K562 (cell line): ENCODE data around the gene CHCT1. TPM values are rescaled to one million over a fixed set of nuclear protein-coding genes. Genes with fewer than 3 reads are reported as not detected.

ENCODE experiments used
- ATAC-seq: fragments of 200-7000 bp; cut with Tn5 transposase; 3 replicates; pipeline ENCODE4 v1.9.1; 2020; ENCODE audit warnings: moderate library complexity
- BruUV-seq: library from RNA; stranded (reverse); fragments of 400-500 nt; replicated peaks from 2 replicates; lab custom pipeline; 2021; lab: Mats Ljungman, UMichigan
- CTCF ChIA-PET: fragments of 300-600 bp; formaldehyde crosslinking; extraction: SDS; loops from one replicate; lab custom pipeline; 2021; ENCODE audit warnings: low intra/inter-chr PET ratio; lab: Yijun Ruan, JAX
- POLR2A ChIA-PET: fragments of 300-600, 350-650 bp; sonication (Branson Sonifier 250); formaldehyde crosslinking; extraction: SDS; loops from one replicate; lab custom pipeline; 2021; ENCODE audit warnings: antibody characterized with exemption, inconsistent platforms; lab: Yijun Ruan, JAX
- DNase-seq, 4 experiments: peaks; one replicate each; pipeline versions ENCODE4 v3.0.0 to v3.0.0-alpha.2; 2011 to 2018; ENCODE audit warnings: low spot score in 3 of 4, mixed read lengths in 3 of 4; ENCODE audit errors: extremely low read depth in 1 of 4
- FAIRE-seq: peaks from 2 replicates; lab custom pipeline; 2011; peaks lifted over from hg19 to GRCh38; lab: Jason Lieb, UNC
- H2AFZ ChIP-seq: 2 replicates; pipeline ENCODE4 v1.6.0; 2011; ENCODE audit warnings: low read depth, low read length, control low read depth, inconsistent platforms
- H3K27ac ChIP-seq: fragments of 200-600 bp; 3 replicates; pipeline ENCODE4 v1.8.0; 2011; ENCODE audit warnings: low read depth, mild to moderate bottlenecking, control low read depth, inconsistent platforms, low read length, moderate library complexity, mixed read lengths; ENCODE audit errors: extremely low read depth
- H3K27me3 ChIP-seq, 2 experiments: fragments of 300-600 bp in 1 of 2; 2 replicates in 1 of 2; 3 replicates in 1 of 2; pipeline versions ENCODE4 v1.6.0 to v1.8.0; 2011; ENCODE audit warnings: inconsistent platforms in 2 of 2, low read length in 2 of 2, mild to moderate bottlenecking in 1 of 2, mixed read lengths in 1 of 2, moderate library complexity in 1 of 2; ENCODE audit not compliant: control insufficient read depth in 2 of 2, insufficient read depth in 2 of 2
- H3K36me3 ChIP-seq: fragments of 300-600 bp; 3 replicates; pipeline ENCODE4 v1.8.0; 2011; ENCODE audit warnings: mild to moderate bottlenecking, low read length, inconsistent platforms; ENCODE audit not compliant: control insufficient read depth, insufficient read depth
- H3K4me1 ChIP-seq, 2 experiments: fragments of 200-600 bp in 1 of 2; replicated peaks in 1 of 2; 2 replicates in 1 of 2; 3 replicates in 1 of 2; pipeline versions ENCODE4 v1.5.1 to v1.8.0; 2011; ENCODE audit warnings: inconsistent platforms in 2 of 2, low read length in 2 of 2, mild to moderate bottlenecking in 1 of 2, mixed read lengths in 1 of 2, moderate library complexity in 1 of 2; ENCODE audit not compliant: control insufficient read depth in 2 of 2, insufficient read depth in 2 of 2
- H3K4me2 ChIP-seq: 2 replicates; pipeline ENCODE4 v1.6.1; 2011; ENCODE audit warnings: low read length, control low read depth, inconsistent platforms, mixed read lengths; ENCODE audit not compliant: insufficient read depth
- H3K4me3 ChIP-seq: fragments of 200-600 bp; sonication (generic), shearing (Covaris generic); 2 replicates; pipeline ENCODE4 v1.5.1; 2016; ENCODE audit warnings: control low read depth, inconsistent platforms
- H3K79me2 ChIP-seq: fragments of 200-600 bp; 3 replicates; pipeline ENCODE4 v1.8.0; 2011; ENCODE audit warnings: low read length, inconsistent platforms; ENCODE audit not compliant: control insufficient read depth, insufficient read depth
- H3K9ac ChIP-seq, 2 experiments: 2 replicates each; pipeline versions ENCODE4 v1.6.0 to v1.6.1; 2011; ENCODE audit warnings: low read depth in 2 of 2, low read length in 2 of 2, control low read depth in 1 of 2, inconsistent platforms in 1 of 2, mild to moderate bottlenecking in 1 of 2, mixed read lengths in 1 of 2; ENCODE audit not compliant: insufficient read depth in 1 of 2
- H3K9me1 ChIP-seq: one replicate; pipeline ENCODE4 v1.6.0; 2011; ENCODE audit warnings: inconsistent platforms, mild to moderate bottlenecking, low read length, moderate library complexity; ENCODE audit not compliant: control insufficient read depth, insufficient read depth
- H3K9me3 ChIP-seq: replicated peaks from 2 replicates; pipeline ENCODE4 v1.5.1; 2011; ENCODE audit warnings: low read depth, low read length, inconsistent platforms; ENCODE audit not compliant: control insufficient read depth, insufficient read depth
- H4K20me1 ChIP-seq: replicated peaks from 2 replicates; pipeline ENCODE4 v1.6.1; 2011; ENCODE audit warnings: low read length, inconsistent platforms, mixed read lengths; ENCODE audit not compliant: control insufficient read depth, insufficient read depth
- ATF7 ChIP-seq: fragments of 450-650 bp; IDR thresholded peaks from 2 replicates; pipeline ENCODE4 v1.7.1; 2014; ENCODE audit warnings: mild to moderate bottlenecking, moderate library complexity
- BACH1 ChIP-seq: fragments of 200-800 bp; sonication (Bioruptor generic); IDR thresholded peaks from 2 replicates; pipeline ENCODE4 v1.6.1; 2016; ENCODE audit warnings: missing genetic modification characterization, missing compliant biosample characterization
- EWSR1 ChIP-seq: fragments of 450-650 bp; IDR thresholded peaks from 2 replicates; pipeline ENCODE4 v1.6.1; 2018; ENCODE audit warnings: borderline replicate concordance, mild to moderate bottlenecking, low read depth, moderate library complexity; ENCODE audit not compliant: partially characterized antibody
- KDM1A ChIP-seq, 2 experiments: fragments of 450-650 bp; IDR thresholded peaks; 2 replicates each; pipeline ENCODE4 v1.6.1; 2016; ENCODE audit warnings: mild to moderate bottlenecking in 2 of 2
- RBM15 ChIP-seq: fragments of 200-400 bp; formaldehyde crosslinking; IDR thresholded peaks from 2 replicates; pipeline ENCODE4 v1.6.1; 2018; ENCODE audit warnings: mild to moderate bottlenecking, low read length, moderate library complexity; ENCODE audit not compliant: insufficient read depth
- RBM17 ChIP-seq: fragments of 200-400 bp; formaldehyde crosslinking; IDR thresholded peaks from 2 replicates; pipeline ENCODE4 v1.6.1; 2017; ENCODE audit warnings: low read depth, mild to moderate bottlenecking, low read length, borderline replicate concordance
- ZNF589 ChIP-seq: fragments of 200-800 bp; sonication (Bioruptor generic); IDR thresholded peaks from 2 replicates; pipeline ENCODE4 v1.6.1; 2016; ENCODE audit warnings: low read depth, missing genetic modification characterization, missing compliant biosample characterization
- WGBS: fragments of 100-300 bp; shearing (Covaris generic); methylation state at CpG from one replicate; pipeline ENCODE4 v1.1.6; 2016; ENCODE audit warnings: low coverage, mixed read lengths; ENCODE audit not compliant: insufficient coverage; ENCODE audit errors: missing lambda C conversion rate; 5-methylcytosine and 5-hydroxymethylcytosine counted together
- in situ Hi-C: fragments of 300-500 bp; cut with MboI; formaldehyde crosslinking; loops from 4 replicates; pipeline ENCODE4 v1.15.0; 2018; ENCODE audit warnings: inconsistent platforms, mixed read lengths
- intact Hi-C: fragments of 100-400 bp; cut with micrococcal nuclease; formaldehyde crosslinking; loops from 2 replicates; pipeline ENCODE4 v1.14.2; 2022
- polyA plus RNA-seq, 8 experiments: library from polyadenylated mRNA; depleted of rRNA in 4 of 8; stranded (reverse) in 5 of 8; unstranded in 3 of 8; fragments of >200 nt; fragmentation: Nextera tagmentation in 2 of 8; fragmentation: Illumina TruSeq in 1 of 8; extraction: Ambion mirVana in 2 of 8; extraction: Trizol in 1 of 8; gene quantifications; 2 replicates each; pipeline versions ENCODE4 v1.2.1 to v1.2.3, GENCODE V29; 2011 to 2014; ENCODE audit warnings: inconsistent platforms in 1 of 8, missing spikeins in 1 of 8
- total RNA-seq, 7 experiments: library from RNA; depleted of rRNA in 6 of 7; stranded (reverse); fragments of >200 nt in 6 of 7; fragmentation: Illumina TruSeq in 2 of 7; extraction: Trizol in 2 of 7; gene quantifications; 2 replicates each; pipeline versions ENCODE4 v1.2.1 to v1.2.3, GENCODE V29; 2011 to 2021; ENCODE audit warnings: low replicate concordance in 1 of 7
- TF ChIP-seq, protein P1 (sequence below), 3 experiments: fragments of 200-800 bp in 1 of 3; fragments of 250-450 bp in 1 of 3; fragments of 450-650 bp in 1 of 3; sonication (Bioruptor Pico) in 1 of 3; sonication (Bioruptor generic) in 1 of 3; formaldehyde crosslinking in 1 of 3; IDR thresholded peaks; 2 replicates each; pipeline versions ENCODE4 v1.6.1 to v1.8.0; 2016 to 2022; ENCODE audit warnings: mild to moderate bottlenecking in 2 of 3, missing genetic modification characterization in 2 of 3, missing compliant biosample characterization in 1 of 3, moderate library complexity in 1 of 3

CHCT1 gene
- total and polyA plus RNA-seq, 9 of the 15 experiments (the other 6 are each of a cell fraction or from before 2014, with no cell fraction given) = not detected

GRCh38 chr17:60406887-60407286 lies 15.4 kb upstream of the CHCT1 start:
- intact Hi-C loops = no loop called here
- no peak overlapping the region for H3K9ac ChIP-seq
- no peaks in the 10 kb centered on the region for H3K36me3 ChIP-seq
- no peak overlapping the region for H3K4me2 ChIP-seq
- no peaks in the 10 kb centered on the region for H3K27me3 ChIP-seq
- DNase-seq = no peak
- ATAC-seq = no peak
- H3K9me1 ChIP-seq = no peaks in the 10 kb centered on the region
- CTCF ChIA-PET = no interaction called here
- H3K4me1 ChIP-seq = no peaks in the 10 kb centered on the region; a peak in 1 of 5 replicates
- H2AFZ ChIP-seq = no peak overlapping the region
- no peaks in the 10 kb centered on the region for H4K20me1 ChIP-seq
- peak; percentile 28; the same call in 1 of the 2 replicates for TF ChIP-seq ATF7
- TF ChIP-seq KDM1A (IDR thresholded peaks at IDR 0.05) = peak; percentile 69 to 74
- no peak for TF ChIP-seq RBM17
- TF ChIP-seq RBM15 = no peak
- peak; percentile 35 for TF ChIP-seq EWSR1
- no peak for FAIRE-seq
- WGBS = 23% methylated on average over 3 of the region's 3 CpGs
- no peak overlapping the region for H3K27ac ChIP-seq
- POLR2A ChIA-PET = interaction anchor here (2.3 kb wide), 1 partner anchor 15 kb away, joined by 4 read pairs; the partner anchor contains the start of gene USP32
- in situ Hi-C loops = no loop called here
- no peaks in the 10 kb centered on the region; the same call in 1 of the 2 replicates for H3K9me3 ChIP-seq
- no TSS peak for BruUV-seq
- H3K4me3 ChIP-seq = no peak overlapping the region
- no peaks in the 10 kb centered on the region for H3K79me2 ChIP-seq

GRCh38 chr17:60410001-60410400 lies 12.3 kb upstream of the CHCT1 start:
- Histone ChIP-seq H4K20me1 (no peaks in the 10 kb centered on the region), H3K4me3 (no peak overlapping the region), H3K79me2 (no peaks in the 10 kb centered on the region), H3K4me1 (peaks cover 0 to 2% of the 10 kb centered on the region in 2 experiments; a peak in 2 of 5 replicates), H3K4me2 (no peak overlapping the region), H2AFZ (no peak overlapping the region), H3K9me3 (no peaks in the 10 kb centered on the region), H3K27ac (no peak overlapping the region), H3K27me3 (no peaks in the 10 kb centered on the region), H3K36me3 (no peaks in the 10 kb centered on the region), H3K9ac (no peak overlapping the region), H3K9me1 (no peaks in the 10 kb centered on the region)
- FAIRE-seq (no peak), ATAC-seq (no peak), DNase-seq (no peak)
- BruUV-seq = no TSS peak
- in situ Hi-C loops (no loop called here), intact Hi-C loops (no loop called here)
- TF ChIP-seq ZNF589 (no peak), BACH1 (tag) (peak; percentile 39; the same call in 1 of the 2 replicates)
- TF ChIP-seq, protein P1, sequence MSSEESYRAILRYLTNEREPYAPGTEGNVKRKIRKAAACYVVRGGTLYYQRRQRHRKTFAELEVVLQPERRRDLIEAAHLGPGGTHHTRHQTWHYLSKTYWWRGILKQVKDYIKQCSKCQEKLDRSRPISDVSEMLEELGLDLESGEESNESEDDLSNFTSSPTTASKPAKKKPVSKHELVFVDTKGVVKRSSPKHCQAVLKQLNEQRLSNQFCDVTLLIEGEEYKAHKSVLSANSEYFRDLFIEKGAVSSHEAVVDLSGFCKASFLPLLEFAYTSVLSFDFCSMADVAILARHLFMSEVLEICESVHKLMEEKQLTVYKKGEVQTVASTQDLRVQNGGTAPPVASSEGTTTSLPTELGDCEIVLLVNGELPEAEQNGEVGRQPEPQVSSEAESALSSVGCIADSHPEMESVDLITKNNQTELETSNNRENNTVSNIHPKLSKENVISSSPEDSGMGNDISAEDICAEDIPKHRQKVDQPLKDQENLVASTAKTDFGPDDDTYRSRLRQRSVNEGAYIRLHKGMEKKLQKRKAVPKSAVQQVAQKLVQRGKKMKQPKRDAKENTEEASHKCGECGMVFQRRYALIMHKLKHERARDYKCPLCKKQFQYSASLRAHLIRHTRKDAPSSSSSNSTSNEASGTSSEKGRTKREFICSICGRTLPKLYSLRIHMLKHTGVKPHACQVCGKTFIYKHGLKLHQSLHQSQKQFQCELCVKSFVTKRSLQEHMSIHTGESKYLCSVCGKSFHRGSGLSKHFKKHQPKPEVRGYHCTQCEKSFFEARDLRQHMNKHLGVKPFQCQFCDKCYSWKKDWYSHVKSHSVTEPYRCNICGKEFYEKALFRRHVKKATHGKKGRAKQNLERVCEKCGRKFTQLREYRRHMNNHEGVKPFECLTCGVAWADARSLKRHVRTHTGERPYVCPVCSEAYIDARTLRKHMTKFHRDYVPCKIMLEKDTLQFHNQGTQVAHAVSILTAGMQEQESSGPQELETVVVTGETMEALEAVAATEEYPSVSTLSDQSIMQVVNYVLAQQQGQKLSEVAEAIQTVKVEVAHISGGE (CRISPR knock-in tag; IDR thresholded peaks at IDR 0.05) = peak in 1 of 3 experiments; percentile 77; a peak in 2 of 6 replicates
- WGBS = 71% methylated on average over 4 of the region's 4 CpGs
- CTCF ChIA-PET = no interaction called here
- POLR2A ChIA-PET = interaction anchor here (0.6 kb wide), 1 partner anchor 43 kb away, joined by 3 read pairs; no protein-coding TSS in a partner anchor
